ENCODE measurements around the gene RNF111.

The RNF111 gene

DNA sequence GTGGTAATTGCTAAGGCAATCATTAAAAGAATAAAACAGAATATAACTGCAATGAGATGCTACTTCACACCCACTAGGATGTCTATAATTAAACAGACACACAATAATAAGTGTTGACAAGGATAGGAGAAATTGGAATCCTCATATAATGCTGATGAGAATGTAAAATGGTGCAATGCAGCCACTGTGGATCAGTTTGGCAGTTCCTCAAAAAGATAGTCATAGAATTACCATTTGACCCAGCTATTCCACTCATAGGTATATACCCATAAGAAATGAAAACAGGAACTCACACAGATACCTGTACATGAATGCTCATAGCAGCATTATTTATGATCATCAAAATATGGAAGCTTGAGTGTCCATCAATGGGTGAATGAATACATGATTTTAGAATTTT is 9.6 kb upstream of the RNF111 start:
- H3K36me3 ChIP-seq (ENCODE audit: control insufficient read depth, insufficient read depth, low read length) = no peaks in the 10 kb centered on the region
- no peak overlapping the region for H3K4me3 ChIP-seq (ENCODE audit: extremely low read depth, insufficient read depth, low read length, poor library complexity, severe bottlenecking)
- H3K27ac ChIP-seq (ENCODE audit: low read depth, low read length, severe bottlenecking) = no peak overlapping the region
- no peaks in the 10 kb centered on the region for H3K4me1 ChIP-seq (ENCODE audit: control insufficient read depth, insufficient read depth, low read length, poor library complexity, severe bottlenecking)
- no peaks in the 10 kb centered on the region for H3K9me3 ChIP-seq (ENCODE audit: control insufficient read depth, low read length)

- no peak overlapping the region for H3K27ac ChIP-seq (ENCODE audit: low read depth, low read length, severe bottlenecking)
Measured at GRCh38 chr15:58980351-58980939, 7.0 kb upstream of the RNF111 start.

GRCh38 chr15:58981808-58982475 is 5.5 kb upstream of the RNF111 start:
- H3K36me3 ChIP-seq (ENCODE audit: control insufficient read depth, insufficient read depth, low read length) = no peaks in the 10 kb centered on the region
- no peak overlapping the region for H3K27ac ChIP-seq (ENCODE audit: low read depth, low read length, severe bottlenecking)
- 54 to 79% methylated on average over 2 to 3 of the region's 6 CpGs for WGBS, 2 experiments (ENCODE audit: insufficient coverage in 2 of 2)
- H3K4me3 ChIP-seq (ENCODE audit: extremely low read depth, insufficient read depth, low read length, poor library complexity, severe bottlenecking) = no peak overlapping the region
- H3K4me1 ChIP-seq (ENCODE audit: control insufficient read depth, insufficient read depth, low read length, poor library complexity, severe bottlenecking) = no peaks in the 10 kb centered on the region
- no peaks in the 10 kb centered on the region for H3K9me3 ChIP-seq (ENCODE audit: control insufficient read depth, low read length)

More at GRCh38 chr15:58980351-58980939, 7.0 kb upstream of the RNF111 start:
- Histone ChIP-seq H3K4me1 (ENCODE audit: control insufficient read depth, insufficient read depth, low read length, poor library complexity, severe bottlenecking) (no peaks in the 10 kb centered on the region), H3K9me3 (ENCODE audit: control insufficient read depth, low read length) (no peaks in the 10 kb centered on the region), H3K36me3 (ENCODE audit: control insufficient read depth, insufficient read depth, low read length) (no peaks in the 10 kb centered on the region), H3K4me3 (ENCODE audit: extremely low read depth, insufficient read depth, low read length, poor library complexity, severe bottlenecking) (no peak overlapping the region)
- WGBS, 2 experiments (ENCODE audit: insufficient coverage in 2 of 2) = no CpG with 5 or more reads among the region's 5 CpGs

- WGBS, 2 experiments (ENCODE audit: insufficient coverage in 2 of 2) = 80 to 87% methylated on average over 1 to 2 of the region's 2 CpGs
- no peak overlapping the region for H3K4me3 ChIP-seq (ENCODE audit: extremely low read depth, insufficient read depth, low read length, poor library complexity, severe bottlenecking)
- H3K36me3 ChIP-seq (ENCODE audit: control insufficient read depth, insufficient read depth, low read length) = no peaks in the 10 kb centered on the region
- no peaks in the 10 kb centered on the region for H3K4me1 ChIP-seq (ENCODE audit: control insufficient read depth, insufficient read depth, low read length, poor library complexity, severe bottlenecking)
- H3K9me3 ChIP-seq (ENCODE audit: control insufficient read depth, low read length) = no peaks in the 10 kb centered on the region
- H3K27ac ChIP-seq (ENCODE audit: low read depth, low read length, severe bottlenecking) = no peak overlapping the region
Measured at GRCh38 chr15:58983261-58983660, 4.2 kb upstream of the RNF111 start.

GRCh38 chr15:58985443-58985842 is 2.0 kb upstream of the RNF111 start:
- WGBS, 2 experiments (ENCODE audit: insufficient coverage in 2 of 2) = 46% methylated on average over 2 of the region's 4 CpGs; no CpG with 5 or more reads in 1 of the 2 experiments
- Histone ChIP-seq H3K27ac (ENCODE audit: low read depth, low read length, severe bottlenecking) (no peak overlapping the region), H3K9me3 (ENCODE audit: control insufficient read depth, low read length) (no peaks in the 10 kb centered on the region), H3K36me3 (ENCODE audit: control insufficient read depth, insufficient read depth, low read length) (peaks cover 5% of the 10 kb centered on the region), H3K4me1 (ENCODE audit: control insufficient read depth, insufficient read depth, low read length, poor library complexity, severe bottlenecking) (no peaks in the 10 kb centered on the region), H3K4me3 (ENCODE audit: extremely low read depth, insufficient read depth, low read length, poor library complexity, severe bottlenecking) (no peak overlapping the region)

GRCh38 chr15:58987036-58987435 is 427 bp upstream of the RNF111 start:
- 69 to 78% methylated on average over 7 of the region's 9 CpGs for WGBS, 2 experiments (ENCODE audit: insufficient coverage in 2 of 2)
- Histone ChIP-seq H3K36me3 (ENCODE audit: control insufficient read depth, insufficient read depth, low read length) (peaks cover 21% of the 10 kb centered on the region), H3K9me3 (ENCODE audit: control insufficient read depth, low read length) (no peaks in the 10 kb centered on the region), H3K4me1 (ENCODE audit: control insufficient read depth, insufficient read depth, low read length, poor library complexity, severe bottlenecking) (no peaks in the 10 kb centered on the region), H3K4me3 (ENCODE audit: extremely low read depth, insufficient read depth, low read length, poor library complexity, severe bottlenecking) (peak overlapping the region; percentile 68), H3K27ac (ENCODE audit: low read depth, low read length, severe bottlenecking) (no peak overlapping the region)

DNA sequence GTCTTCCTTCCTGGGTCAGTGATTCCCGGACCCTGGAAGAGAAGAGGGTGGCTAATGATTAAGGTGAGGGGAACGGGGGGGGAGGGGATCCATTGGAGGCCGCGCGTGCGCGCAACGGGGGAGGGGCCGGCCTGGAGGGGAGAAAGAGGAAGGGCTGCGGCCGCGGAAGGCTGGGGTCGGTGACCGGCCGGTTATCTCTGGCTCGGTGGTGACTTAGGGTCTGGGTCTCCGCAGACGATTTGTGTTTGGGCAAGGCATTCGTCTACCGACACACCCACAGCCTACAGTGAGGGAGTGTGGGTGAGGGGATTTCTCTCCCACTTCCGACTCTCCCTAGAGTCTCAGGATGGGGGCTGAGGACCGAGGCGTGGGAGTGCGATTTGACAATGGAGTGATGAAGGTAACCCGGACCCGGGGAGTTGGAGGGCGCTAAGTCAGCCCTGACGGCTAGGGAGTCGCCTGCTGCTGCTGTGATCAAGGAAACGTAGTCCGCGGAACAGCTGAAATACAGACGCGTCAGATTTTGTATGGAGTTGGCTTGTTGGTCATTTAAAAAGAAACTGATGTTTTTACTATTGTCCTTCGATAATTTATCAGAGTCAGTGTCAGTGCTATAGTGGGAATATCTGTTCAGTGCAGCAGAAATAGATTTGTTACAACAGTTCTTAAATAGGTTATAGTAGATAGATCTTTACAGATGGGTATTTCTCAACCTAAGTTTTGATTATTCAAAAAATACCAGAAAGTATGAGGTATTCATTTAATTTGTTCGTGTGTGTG is 733 bp downstream of the RNF111 start:
- peak overlapping the region; percentile 82 for H3K27ac ChIP-seq (ENCODE audit: low read depth, low read length, severe bottlenecking)
- peak overlapping the region; percentile 68 for H3K4me3 ChIP-seq (ENCODE audit: extremely low read depth, insufficient read depth, low read length, poor library complexity, severe bottlenecking)
- peaks cover 33% of the 10 kb centered on the region for H3K36me3 ChIP-seq (ENCODE audit: control insufficient read depth, insufficient read depth, low read length)
- no peaks in the 10 kb centered on the region for H3K9me3 ChIP-seq (ENCODE audit: control insufficient read depth, low read length)
- 0 to 3% methylated on average over 13 to 21 of the region's 36 CpGs for whole genome bisulfite sequencing, 2 experiments (ENCODE audit: insufficient coverage in 2 of 2)
- H3K4me1 ChIP-seq (ENCODE audit: control insufficient read depth, insufficient read depth, low read length, poor library complexity, severe bottlenecking) = no peaks in the 10 kb centered on the region

- no peak overlapping the region for H3K4me3 ChIP-seq (ENCODE audit: extremely low read depth, insufficient read depth, low read length, poor library complexity, severe bottlenecking)
- no peaks in the 10 kb centered on the region for H3K9me3 ChIP-seq (ENCODE audit: control insufficient read depth, low read length)
- no peaks in the 10 kb centered on the region for H3K4me1 ChIP-seq (ENCODE audit: control insufficient read depth, insufficient read depth, low read length, poor library complexity, severe bottlenecking)
- H3K27ac ChIP-seq (ENCODE audit: low read depth, low read length, severe bottlenecking) = no peak overlapping the region
- H3K36me3 ChIP-seq (ENCODE audit: control insufficient read depth, insufficient read depth, low read length) = peaks cover 43% of the 10 kb centered on the region
- WGBS, 2 experiments (ENCODE audit: insufficient coverage in 2 of 2) = 89 to 100% methylated on average over 8 to 9 of the region's 10 CpGs
Measured at GRCh38 chr15:58992181-58992580, 4.7 kb downstream of the RNF111 start.

DNA sequence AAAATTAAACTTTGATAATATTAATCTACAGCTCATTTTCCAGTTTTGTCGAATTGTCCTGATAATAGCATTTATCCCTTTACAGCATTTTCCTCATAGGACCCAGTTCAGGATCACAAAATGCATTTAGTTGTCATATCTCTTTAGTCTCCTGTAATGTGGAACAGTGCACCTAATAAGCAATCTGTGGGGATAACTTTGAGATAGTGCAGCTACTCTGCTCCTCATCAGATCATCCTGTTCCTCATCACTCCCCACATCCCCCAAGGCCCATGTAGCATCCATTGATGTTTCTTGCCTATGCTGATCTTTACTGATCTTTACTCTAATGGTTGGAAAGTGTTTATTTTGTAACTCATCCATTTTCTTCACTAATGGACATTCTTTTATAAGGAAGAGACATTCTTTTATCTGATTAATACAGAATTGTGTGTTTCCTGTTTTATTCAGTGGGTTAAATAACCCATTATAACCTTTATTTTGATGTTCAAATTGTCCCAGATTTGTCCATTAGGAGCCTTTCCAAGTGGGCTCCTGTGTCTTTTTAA is 7.5 kb downstream of the RNF111 start:
- no peak overlapping the region for H3K27ac ChIP-seq (ENCODE audit: low read depth, low read length, severe bottlenecking)
- no peaks in the 10 kb centered on the region for H3K9me3 ChIP-seq (ENCODE audit: control insufficient read depth, low read length)
- H3K36me3 ChIP-seq (ENCODE audit: control insufficient read depth, insufficient read depth, low read length) = peaks cover 46% of the 10 kb centered on the region
- no peaks in the 10 kb centered on the region for H3K4me1 ChIP-seq (ENCODE audit: control insufficient read depth, insufficient read depth, low read length, poor library complexity, severe bottlenecking)
- no peak overlapping the region for H3K4me3 ChIP-seq (ENCODE audit: extremely low read depth, insufficient read depth, low read length, poor library complexity, severe bottlenecking)
- 100% methylated on average over 1 of the region's 1 CpG for WGBS, 2 experiments (ENCODE audit: insufficient coverage in 2 of 2)

DNA sequence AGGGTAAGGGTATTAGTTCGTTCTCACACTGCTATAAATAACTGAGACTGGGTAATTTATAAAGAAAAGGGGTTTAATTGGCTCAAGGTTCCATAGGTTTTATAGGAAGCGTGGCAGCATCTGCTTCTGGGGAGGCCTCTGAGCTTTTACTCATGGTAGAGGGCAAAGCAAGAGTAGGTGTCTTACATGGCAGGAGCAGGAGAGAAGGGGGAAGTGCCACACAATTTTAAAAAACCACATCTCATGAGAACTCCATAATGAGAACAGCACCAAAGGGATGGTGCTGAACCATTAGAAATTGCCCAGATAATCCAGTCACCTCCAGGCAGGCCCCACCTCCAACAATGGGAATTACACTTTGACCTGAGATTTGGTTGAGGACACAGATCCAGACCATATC is 12.2 kb downstream of the RNF111 start:
- no peaks in the 10 kb centered on the region for H3K4me1 ChIP-seq (ENCODE audit: control insufficient read depth, insufficient read depth, low read length, poor library complexity, severe bottlenecking)
- 100% methylated on average over 1 of the region's 2 CpGs for WGBS, 2 experiments (ENCODE audit: insufficient coverage in 2 of 2)
- no peak overlapping the region for H3K27ac ChIP-seq (ENCODE audit: low read depth, low read length, severe bottlenecking)
- H3K4me3 ChIP-seq (ENCODE audit: extremely low read depth, insufficient read depth, low read length, poor library complexity, severe bottlenecking) = no peak overlapping the region
- H3K9me3 ChIP-seq (ENCODE audit: control insufficient read depth, low read length) = no peaks in the 10 kb centered on the region
- peaks cover 19% of the 10 kb centered on the region for H3K36me3 ChIP-seq (ENCODE audit: control insufficient read depth, insufficient read depth, low read length)
